ENCODE data around the gene TTLL1.

Gene TTLL1

DNA sequence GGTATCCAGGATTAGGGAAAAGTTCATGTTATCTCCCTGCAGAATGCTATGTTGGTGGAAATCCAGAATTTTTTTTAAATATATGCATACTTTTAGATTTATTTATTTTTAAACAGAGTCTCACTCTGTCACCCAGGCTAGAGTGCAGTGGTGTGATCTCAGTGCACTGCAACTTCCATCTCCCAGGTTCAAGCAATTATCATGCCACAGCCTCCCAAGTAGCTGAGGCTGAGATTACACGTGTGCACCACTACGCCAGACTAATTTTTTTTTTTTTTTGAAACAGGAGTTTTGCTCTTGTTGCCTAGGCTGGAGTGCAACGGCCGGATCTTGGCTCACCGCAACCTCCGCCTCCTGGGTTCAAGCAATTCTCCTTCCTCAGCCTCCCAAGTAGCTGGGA is 76.8 kb downstream of the TTLL1 start:
- no peak for DNase-seq (ENCODE audit: low read depth in 1 of 2, low spot score in 1 of 2)
- TF ChIP-seq JUND (IDR thresholded peaks at IDR 0.05; ENCODE audit: low read depth): no peak
- in situ Hi-C loops (cut with HindIII; ENCODE audit: low pct_unique_long_range_greater_than_20kb, low sequenced_read_pairs): no loop called here

DNA sequence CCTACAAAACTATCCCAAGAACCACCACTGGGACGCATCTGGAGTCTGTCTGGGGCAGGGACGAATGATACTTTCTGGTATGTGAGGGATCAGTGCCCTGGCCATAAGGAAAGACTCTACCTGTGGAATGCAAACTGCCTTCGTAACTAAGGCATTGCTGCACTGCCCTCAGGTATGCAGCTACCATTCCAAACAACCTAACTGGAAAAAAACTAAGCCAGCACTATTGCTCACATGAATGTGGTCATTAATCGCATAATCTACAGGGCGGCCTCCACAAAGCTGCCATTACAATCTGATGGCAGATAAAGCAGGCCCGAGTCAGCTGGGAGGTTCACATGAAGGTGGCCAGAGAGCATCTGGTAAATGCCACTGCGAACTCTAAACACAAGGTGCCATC is 78.1 kb downstream of the TTLL1 start:
- in situ Hi-C loops (cut with HindIII; ENCODE audit: low pct_unique_long_range_greater_than_20kb, low sequenced_read_pairs): no loop called here
- peak; percentile 46 for TF ChIP-seq JUND (IDR thresholded peaks at IDR 0.05; ENCODE audit: low read depth)
- peak; percentile 25 to 82 for DNase-seq (ENCODE audit: low read depth in 1 of 2, low spot score in 1 of 2)

DNA sequence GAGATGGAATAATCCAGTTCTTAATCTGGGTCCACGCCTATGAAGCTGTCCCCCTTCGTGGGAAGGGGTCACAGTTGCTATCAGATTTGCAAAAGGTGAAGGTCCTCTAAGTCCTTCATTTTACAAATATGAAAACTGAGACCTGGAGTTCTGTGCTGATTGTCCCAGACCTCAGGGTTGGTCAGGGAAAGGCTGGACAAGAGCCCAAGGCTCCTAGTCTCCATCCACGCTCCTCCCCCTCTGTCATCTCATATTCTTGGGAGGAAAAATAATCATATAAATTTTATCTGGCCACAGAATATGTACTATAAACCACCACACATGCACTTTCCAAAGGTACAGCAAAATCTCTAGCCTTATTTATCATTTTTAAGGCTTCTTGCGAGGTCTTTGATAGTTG is 79.7 kb downstream of the TTLL1 start:
- no peak for DNase-seq (ENCODE audit: low read depth in 1 of 2, low spot score in 1 of 2)
- TF ChIP-seq JUND (IDR thresholded peaks at IDR 0.05; ENCODE audit: low read depth): no peak
- in situ Hi-C loops (cut with HindIII; ENCODE audit: low pct_unique_long_range_greater_than_20kb, low sequenced_read_pairs): no loop called here

DNA sequence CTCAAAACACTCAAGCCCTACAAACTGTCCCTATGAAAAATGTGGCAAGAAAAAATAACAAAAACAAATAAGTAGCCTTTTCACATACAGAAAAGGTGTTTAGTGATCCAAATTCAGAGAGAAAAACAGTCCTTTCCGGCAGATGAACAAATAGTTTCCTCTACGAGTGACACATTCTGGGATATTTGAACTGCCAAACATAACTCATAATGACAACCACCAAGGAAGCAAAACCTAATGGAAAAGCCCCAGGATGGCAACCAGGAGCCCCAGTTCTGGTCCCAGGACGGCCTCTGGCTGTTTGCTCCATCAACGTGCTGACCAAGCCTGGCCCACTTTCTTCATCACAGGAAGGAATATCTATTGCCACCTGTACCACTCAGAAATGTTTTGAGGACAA is 80.3 kb downstream of the TTLL1 start:
- no peak for TF ChIP-seq JUND (IDR thresholded peaks at IDR 0.05; ENCODE audit: low read depth)
- in situ Hi-C loops (cut with HindIII; ENCODE audit: low pct_unique_long_range_greater_than_20kb, low sequenced_read_pairs): no loop called here
- no peak for DNase-seq (ENCODE audit: low read depth in 1 of 2, low spot score in 1 of 2)

DNA sequence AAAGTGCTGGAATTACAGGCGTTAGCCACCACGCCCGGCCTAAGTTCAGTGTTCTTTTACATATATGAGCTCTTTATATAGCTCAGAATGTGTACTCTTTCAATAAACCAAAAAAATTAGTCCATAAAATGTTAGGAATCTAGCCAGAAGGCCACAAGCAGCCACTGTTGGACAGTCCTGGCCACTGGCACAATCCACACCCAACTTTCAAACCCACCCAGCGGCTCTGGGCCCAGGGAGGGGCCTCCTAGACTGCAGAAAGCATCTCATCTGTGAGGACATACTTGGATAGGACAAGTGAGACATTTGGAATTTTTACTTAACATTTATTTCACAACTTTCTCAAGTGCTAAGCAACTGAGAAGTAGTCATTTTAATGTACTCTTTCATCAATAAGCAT is 80.7 kb downstream of the TTLL1 start:
- in situ Hi-C loops (cut with HindIII; ENCODE audit: low pct_unique_long_range_greater_than_20kb, low sequenced_read_pairs): no loop called here
- no peak for DNase-seq (ENCODE audit: low read depth in 1 of 2, low spot score in 1 of 2)
- TF ChIP-seq JUND (IDR thresholded peaks at IDR 0.05; ENCODE audit: low read depth): no peak

DNA sequence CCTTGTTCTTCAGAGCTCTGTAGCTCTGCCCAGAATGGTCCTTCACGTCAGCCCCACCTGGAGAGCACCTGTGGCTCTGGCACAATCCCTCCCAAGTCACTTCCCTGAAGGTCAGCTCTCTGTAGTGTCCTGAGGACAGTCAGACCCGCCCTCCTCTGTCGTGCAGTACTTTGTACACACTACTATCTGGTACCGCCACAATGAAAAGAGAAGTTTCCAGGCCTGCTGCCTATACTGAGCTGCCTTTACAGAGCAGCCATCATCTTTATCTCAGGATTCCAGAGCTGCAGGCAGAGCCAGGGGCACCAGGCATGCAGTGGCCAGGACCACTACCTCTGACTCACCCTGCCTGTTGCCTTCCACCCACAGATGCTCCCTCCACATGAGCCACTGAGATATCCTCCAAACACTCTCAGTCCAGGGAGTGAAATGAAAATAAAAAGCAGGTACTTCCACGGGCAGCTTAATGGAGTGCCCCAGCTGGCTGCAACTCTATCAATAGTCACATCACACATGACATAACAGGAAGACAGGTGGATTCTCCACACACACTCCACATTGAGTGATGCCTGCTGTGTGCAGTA is 81.6 kb downstream of the TTLL1 start:
- no peak for DNase-seq (ENCODE audit: low read depth in 1 of 2, low spot score in 1 of 2)
- TF ChIP-seq JUND (IDR thresholded peaks at IDR 0.05; ENCODE audit: low read depth): no peak
- in situ Hi-C loops (cut with HindIII; ENCODE audit: low pct_unique_long_range_greater_than_20kb, low sequenced_read_pairs): no loop called here

DNA sequence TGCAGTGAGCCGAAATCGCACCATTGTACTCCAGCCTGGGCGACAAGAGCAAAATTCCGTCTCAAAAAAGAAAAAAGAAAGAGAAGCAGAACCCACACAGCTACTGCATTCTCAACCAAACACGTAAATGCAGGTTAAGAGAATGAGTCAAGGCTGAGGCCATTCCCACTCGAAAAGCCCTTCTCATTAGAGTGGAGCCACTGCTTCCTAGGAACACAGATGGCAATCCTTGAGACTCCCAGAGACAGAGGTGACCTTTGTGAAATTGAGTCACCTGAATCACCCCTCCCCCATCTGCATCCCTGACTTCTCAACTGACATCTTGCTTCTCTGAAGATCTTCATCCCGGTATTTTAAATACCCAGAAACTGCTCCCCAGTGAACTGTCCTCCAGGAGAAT is 82.4 kb downstream of the TTLL1 start:
- TF ChIP-seq JUND (IDR thresholded peaks at IDR 0.05; ENCODE audit: low read depth): no peak
- no peak for DNase-seq (ENCODE audit: low read depth in 1 of 2, low spot score in 1 of 2)

DNA sequence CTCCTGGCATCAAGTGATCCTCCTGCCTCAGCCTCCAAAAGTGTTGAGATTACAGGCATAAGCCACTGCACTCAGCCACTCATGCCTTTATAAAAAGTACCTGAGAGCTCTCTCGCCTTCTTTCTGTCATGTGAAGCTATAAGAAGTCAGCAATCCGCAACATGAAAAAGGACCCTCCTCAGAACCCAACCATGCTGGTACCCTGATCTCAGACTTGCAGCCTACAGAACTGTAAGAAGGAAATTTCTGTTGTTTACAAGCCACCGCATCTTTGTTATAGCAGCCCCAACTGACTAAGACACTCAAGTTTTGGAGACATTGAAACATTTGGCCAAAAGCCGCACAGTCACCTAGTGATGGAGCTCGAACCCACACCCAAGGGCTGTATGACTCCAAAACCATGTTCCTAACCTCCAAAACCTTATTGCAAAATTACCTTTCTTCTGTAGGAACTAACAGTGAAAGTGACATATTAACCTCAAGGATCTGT is 83.1 kb downstream of the TTLL1 start:
- DNase-seq (ENCODE audit: low read depth in 1 of 2, low spot score in 1 of 2): no peak
- no peak for TF ChIP-seq JUND (IDR thresholded peaks at IDR 0.05; ENCODE audit: low read depth)
- in situ Hi-C loops (cut with HindIII; ENCODE audit: low pct_unique_long_range_greater_than_20kb, low sequenced_read_pairs): no loop called here

More for the DNA sequence above, 82.4 kb downstream of the TTLL1 start:
- in situ Hi-C loops (cut with HindIII; ENCODE audit: low pct_unique_long_range_greater_than_20kb, low sequenced_read_pairs): no loop called here

DNA sequence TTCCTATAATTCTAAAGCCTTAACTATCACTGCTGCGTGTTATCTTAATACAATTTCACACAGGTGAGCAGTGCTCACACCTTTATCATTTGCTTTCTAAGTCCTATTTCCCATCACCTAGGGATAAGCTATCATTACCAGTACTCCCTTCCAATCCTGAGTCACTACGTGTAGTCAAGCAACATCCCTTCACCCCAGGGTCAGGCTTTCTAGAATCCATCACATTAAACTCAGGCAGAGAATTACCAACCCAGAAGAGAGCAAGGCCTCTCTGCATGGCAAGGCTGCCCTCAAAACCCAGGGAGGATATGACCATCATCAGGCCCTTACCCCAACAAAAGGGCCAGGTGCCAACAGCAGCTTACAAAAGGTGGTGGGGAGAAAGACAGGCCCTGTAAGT is 84.1 kb downstream of the TTLL1 start:
- no peak for TF ChIP-seq JUND (IDR thresholded peaks at IDR 0.05; ENCODE audit: low read depth)
- no peak for DNase-seq (ENCODE audit: low read depth in 1 of 2, low spot score in 1 of 2)
- in situ Hi-C loops (cut with HindIII; ENCODE audit: low pct_unique_long_range_greater_than_20kb, low sequenced_read_pairs): no loop called here

DNA sequence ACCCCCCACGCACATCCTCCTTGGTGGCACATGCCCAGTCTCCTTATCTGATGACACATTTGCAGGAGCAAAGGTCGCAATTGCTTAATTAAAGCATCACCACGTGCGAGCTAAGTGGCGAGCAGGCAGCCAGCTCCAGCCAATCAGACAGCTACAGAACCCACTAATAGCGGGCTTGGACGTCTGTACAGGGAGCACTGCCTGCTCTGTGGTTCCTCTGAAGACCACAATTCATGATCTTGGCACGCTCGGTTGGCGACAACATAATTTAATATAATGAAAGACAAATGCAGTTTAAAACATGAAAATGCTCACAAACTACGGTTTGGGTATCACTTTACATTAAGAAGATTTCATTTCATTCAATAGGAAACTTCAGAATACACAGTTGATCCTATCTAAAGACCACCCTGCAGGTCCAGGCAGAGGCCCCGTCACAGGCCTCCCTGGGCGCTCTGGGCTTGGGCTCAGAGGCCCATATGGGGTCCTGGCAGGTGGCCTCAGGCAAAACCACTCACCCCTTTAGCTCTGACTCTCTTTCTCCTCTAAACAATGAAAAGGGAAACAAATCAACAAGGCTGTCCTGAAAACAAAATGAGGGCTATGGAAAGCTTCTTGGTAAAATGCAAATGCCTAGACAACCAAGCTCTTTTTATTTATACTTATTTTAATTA is 84.7 kb downstream of the TTLL1 start:
- no peak for TF ChIP-seq JUND (IDR thresholded peaks at IDR 0.05; ENCODE audit: low read depth)
- in situ Hi-C loops (cut with HindIII; ENCODE audit: low pct_unique_long_range_greater_than_20kb, low sequenced_read_pairs): no loop called here
- no peak for DNase-seq (ENCODE audit: low read depth in 1 of 2, low spot score in 1 of 2)

DNA sequence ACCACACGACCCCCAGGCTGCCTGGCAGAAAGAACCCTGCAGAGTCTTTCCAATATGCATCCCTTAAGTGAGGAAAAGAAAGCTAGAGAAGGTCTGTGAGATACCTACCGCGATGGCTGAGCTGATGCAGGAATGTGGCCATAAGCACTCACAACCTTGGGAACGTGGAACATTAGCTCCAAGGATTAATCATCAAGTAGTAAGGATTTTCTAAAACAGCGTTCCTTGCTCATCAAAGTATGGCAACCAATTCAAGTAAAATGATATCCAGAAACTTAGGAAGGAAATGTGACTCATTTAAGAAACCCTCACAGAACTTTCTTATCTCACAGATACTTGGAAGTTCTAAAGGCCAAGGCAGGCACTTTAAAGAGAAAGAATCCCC is 87.0 kb downstream of the TTLL1 start:
- in situ Hi-C loops (cut with HindIII; ENCODE audit: low pct_unique_long_range_greater_than_20kb, low sequenced_read_pairs): no loop called here
- DNase-seq (ENCODE audit: low read depth in 1 of 2, low spot score in 1 of 2): no peak
- TF ChIP-seq JUND (IDR thresholded peaks at IDR 0.05; ENCODE audit: low read depth): no peak

DNA sequence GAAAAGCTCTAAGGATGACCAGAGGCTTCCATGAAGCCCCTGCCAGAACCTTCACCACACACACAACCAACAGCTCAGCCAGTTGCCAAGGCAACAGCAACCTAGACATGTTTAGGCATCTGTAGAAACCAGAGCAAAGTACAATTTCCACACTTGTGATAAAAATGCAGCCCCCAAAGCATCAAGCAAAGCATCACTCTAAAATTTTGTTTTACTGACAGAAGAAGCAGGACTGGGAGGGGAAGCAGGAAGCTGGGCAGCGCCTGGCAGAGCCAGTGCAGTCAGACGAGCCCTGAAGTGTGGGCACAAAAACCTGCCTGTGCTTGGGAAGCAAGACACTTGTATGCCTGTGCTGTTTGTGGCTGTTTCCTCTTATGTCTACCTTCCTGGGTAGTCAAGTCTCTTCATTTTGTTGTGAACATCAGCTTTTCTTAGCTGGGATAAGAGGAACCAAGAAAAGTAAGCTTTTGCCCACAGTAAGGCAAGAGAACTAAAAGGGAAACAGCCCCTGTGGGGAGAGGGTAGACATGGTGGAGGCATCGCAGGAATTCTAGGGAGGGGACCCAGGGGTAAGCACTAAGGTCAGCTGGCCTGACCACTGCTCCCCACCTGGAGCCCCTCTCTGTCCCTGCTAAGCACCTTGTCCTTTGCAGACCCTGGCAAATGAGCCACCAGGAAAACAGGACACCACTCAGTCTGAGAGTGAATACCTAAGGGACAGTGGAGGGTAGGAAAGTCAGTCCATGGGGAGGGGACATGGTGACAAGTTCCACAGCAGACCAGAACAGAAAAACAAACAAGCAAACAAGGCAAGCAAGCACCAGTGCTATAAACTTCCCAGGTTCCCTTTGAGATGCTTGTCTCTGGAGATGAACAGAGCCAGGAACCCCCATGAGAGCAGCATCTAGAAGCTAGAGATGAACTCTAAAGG is 87.7 kb downstream of the TTLL1 start:
- TF ChIP-seq JUND (IDR thresholded peaks at IDR 0.05; ENCODE audit: low read depth): no peak
- DNase-seq (ENCODE audit: low read depth in 1 of 2, low spot score in 1 of 2): no peak
- in situ Hi-C loops (cut with HindIII; ENCODE audit: low pct_unique_long_range_greater_than_20kb, low sequenced_read_pairs): no loop called here

All from T47D (cell line).